Liver (tissue), 9 donors: ENCODE data around the gene TSPAN17. TPM values are rescaled to one million over a fixed set of nuclear protein-coding genes. Genes with fewer than 3 reads are reported as not detected.

Experiments
- DNase-seq: peaks from one replicate; pipeline ENCODE4 v3.0.0-alpha.2; 2017; ENCODE audit warnings: low spot score
- H3K27ac ChIP-seq, 2 donors: one replicate each; pipeline ENCODE4 v1.7.0; 2013; ENCODE audit warnings: inconsistent platforms in 2 of 2, low read length in 2 of 2, control low read depth in 1 of 2, low read depth in 1 of 2, mild to moderate bottlenecking in 1 of 2
- H3K27me3 ChIP-seq, 4 donors: one replicate each; pipeline versions ENCODE4 v1.6.1 to v1.7.0; 2013; ENCODE audit warnings: low read length in 3 of 4, inconsistent platforms in 1 of 4, mild to moderate bottlenecking in 1 of 4, moderate library complexity in 1 of 4; ENCODE audit not compliant: control insufficient read depth in 4 of 4, insufficient read depth in 4 of 4
- H3K36me3 ChIP-seq, 4 donors: one replicate each; pipeline versions ENCODE4 v1.6.1 to v1.7.0; 2013; ENCODE audit warnings: low read length in 3 of 4, mild to moderate bottlenecking in 3 of 4, low read depth in 1 of 4, moderate library complexity in 1 of 4; ENCODE audit not compliant: control insufficient read depth in 4 of 4, insufficient read depth in 3 of 4
- H3K4me1 ChIP-seq, 4 donors: one replicate each; pipeline versions ENCODE4 v1.6.1 to v1.7.0; 2013; ENCODE audit warnings: low read length in 3 of 4, mild to moderate bottlenecking in 3 of 4, moderate library complexity in 1 of 4; ENCODE audit not compliant: control insufficient read depth in 4 of 4, insufficient read depth in 4 of 4
- H3K4me3 ChIP-seq, 3 donors: one replicate each; pipeline versions ENCODE4 v1.6.1 to v1.7.0; 2013; ENCODE audit warnings: low read length in 3 of 3, control low read depth in 1 of 3, low read depth in 1 of 3, mild to moderate bottlenecking in 1 of 3
- H3K9ac ChIP-seq, 2 donors: one replicate each; pipeline ENCODE4 v1.7.0; 2013; ENCODE audit warnings: low read length in 2 of 2, mild to moderate bottlenecking in 2 of 2, moderate library complexity in 2 of 2, control low read depth in 1 of 2, low read depth in 1 of 2
- H3K9me3 ChIP-seq, 4 donors: one replicate each; pipeline versions ENCODE4 v1.6.1 to v1.7.0; 2013; ENCODE audit warnings: low read length in 3 of 4; ENCODE audit not compliant: control insufficient read depth in 4 of 4
- CTCF ChIP-seq: fragments of 150-350 bp; IDR thresholded peaks from 2 replicates; pipeline ENCODE4 v1.5.1; 2017; ENCODE audit warnings: improper control_type of control experiment, low read depth, low read length; ENCODE audit not compliant: missing input control
- EGR1 ChIP-seq, 2 donors: IDR thresholded peaks; 2 replicates each; pipeline ENCODE4 v1.6.1; 2016 to 2018; ENCODE audit warnings: antibody characterized with exemption in 2 of 2, low read depth in 2 of 2
- FOXA1 ChIP-seq: IDR thresholded peaks from 2 replicates; pipeline ENCODE4 v1.6.1; 2016; ENCODE audit warnings: antibody characterized with exemption
- FOXA2 ChIP-seq: IDR thresholded peaks from 2 replicates; pipeline ENCODE4 v1.6.1; 2016; ENCODE audit warnings: antibody characterized with exemption
- HNF4A ChIP-seq, 2 donors: conservative IDR thresholded peaks; 2 replicates each; pipeline ENCODE4 v1.6.1; 2016; ENCODE audit warnings: antibody characterized with exemption in 2 of 2, mild to moderate bottlenecking in 2 of 2
- HNF4G ChIP-seq: IDR thresholded peaks from 2 replicates; pipeline ENCODE4 v1.6.1; 2016; ENCODE audit warnings: antibody characterized with exemption
- JUND ChIP-seq, 2 donors: IDR thresholded peaks; 2 replicates each; pipeline ENCODE4 v1.6.1; 2016; ENCODE audit warnings: antibody characterized with exemption in 2 of 2
- NR2F2 ChIP-seq: IDR thresholded peaks from 2 replicates; pipeline ENCODE4 v1.6.1; 2016; ENCODE audit warnings: antibody characterized with exemption
- RAD21 ChIP-seq, 2 donors: IDR thresholded peaks; 2 replicates each; pipeline ENCODE4 v1.6.1; 2016; ENCODE audit warnings: antibody characterized with exemption in 2 of 2, mild to moderate bottlenecking in 2 of 2
- REST ChIP-seq: IDR thresholded peaks from 2 replicates; pipeline ENCODE4 v1.6.1; 2016; ENCODE audit warnings: antibody characterized with exemption, mild to moderate bottlenecking
- RXRA ChIP-seq, 2 donors: IDR thresholded peaks; 2 replicates each; pipeline ENCODE4 v1.6.1; 2017 to 2018; ENCODE audit warnings: antibody characterized with exemption in 2 of 2, mild to moderate bottlenecking in 1 of 2
- SP1 ChIP-seq: IDR thresholded peaks from 2 replicates; pipeline ENCODE4 v1.6.1; 2018; ENCODE audit warnings: antibody characterized with exemption, mild to moderate bottlenecking
- TAF1 ChIP-seq: conservative IDR thresholded peaks from 2 replicates; pipeline ENCODE4 v1.6.1; 2016; ENCODE audit warnings: antibody characterized with exemption, mild to moderate bottlenecking
- YY1 ChIP-seq: IDR thresholded peaks from 2 replicates; pipeline ENCODE4 v1.6.1; 2016; ENCODE audit warnings: antibody characterized with exemption, mild to moderate bottlenecking
- WGBS: extraction: QIAGEN DNeasy Blood & Tissue Kit; methylation state at CpG from one replicate; pipeline ENCODE4 v1.1.7; 2013; 5-methylcytosine and 5-hydroxymethylcytosine counted together
- polyA plus RNA-seq, 2 donors: library from polyadenylated mRNA; stranded (reverse) in 1 of 2; unstranded in 1 of 2; fragments of 200-250 nt in 1 of 2; fragments of >200 nt in 1 of 2; fragmentation: Nextera tagmentation in 1 of 2; extraction: Ambion mirVana in 1 of 2; gene quantifications; one replicate each; pipeline versions ENCODE4 v1.2.1 to v1.2.3, GENCODE V29; 2013 to 2015
- total RNA-seq, 2 donors: library from RNA; depleted of rRNA; stranded (reverse); fragments of >200 nt; gene quantifications; one replicate each; pipeline ENCODE4 v1.2.3, GENCODE V29; 2014
- TF ChIP-seq, protein P1 (sequence below): IDR thresholded peaks from 2 replicates; pipeline ENCODE4 v1.6.1; 2016; ENCODE audit warnings: antibody characterized with exemption
- TF ChIP-seq, protein P2 (sequence below): IDR thresholded peaks from 2 replicates; pipeline ENCODE4 v1.6.1; 2016; ENCODE audit warnings: antibody characterized with exemption
- TF ChIP-seq, protein P3 (sequence below): IDR thresholded peaks from 2 replicates; pipeline ENCODE4 v1.6.1; 2016; ENCODE audit warnings: antibody characterized with exemption
- donor health status: healthy.
- donor health status: healthy.
- donor health status: healthy.
- donor health status: healthy.
- donor health status: healthy.

Gene TSPAN17
- total and polyA plus RNA-seq, 4 donors, result 5.7 to 43.4 (median 16.2) TPM

DNA sequence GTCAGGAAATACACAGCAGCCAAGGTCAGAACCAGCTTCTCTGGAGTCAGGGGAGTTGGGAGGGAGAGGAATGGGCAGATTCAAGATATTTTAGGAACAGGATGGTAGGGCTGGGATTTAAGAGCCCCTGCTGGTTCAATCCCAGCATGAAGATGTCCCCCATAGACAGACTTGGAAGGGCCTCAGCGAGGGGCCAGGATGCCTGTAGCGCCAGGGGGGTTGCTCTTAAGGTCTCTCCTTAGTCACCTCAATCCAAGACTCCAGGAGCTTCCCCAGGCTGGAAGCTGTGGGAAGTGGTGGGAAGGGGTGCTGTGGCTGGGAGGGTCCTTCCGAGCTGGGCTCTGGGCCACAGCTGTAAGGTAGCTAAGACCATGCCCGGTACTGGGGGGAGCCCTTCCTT is 8.1 kb upstream of the TSPAN17 start:
- Histone ChIP-seq H3K9me3 (no peaks in the 10 kb centered on the region), H3K27me3 (peaks cover 0 to 3% (median 1%) of the 10 kb centered on the region in 4 donors), H3K27ac (no peak overlapping the region), H3K9ac (no peak overlapping the region), H3K4me1 (no peaks in the 10 kb centered on the region), H3K36me3 (no peaks in the 10 kb centered on the region), H3K4me3 (no peak overlapping the region)
- WGBS, result 55% methylated on average over 4 of the region's 4 CpGs
- TF ChIP-seq FOXA2 (no peak), HNF4G (no peak), EGR1 (IDR thresholded peaks at IDR 0.05; ENCODE audit: low read depth in 2 of 2) (no peak), YY1 (no peak), HNF4A (conservative IDR thresholded peaks at IDR 0.05) (no peak), SP1 (no peak), JUND (IDR thresholded peaks at IDR 0.05) (no peak), FOXA1 (no peak), RAD21 (IDR thresholded peaks at IDR 0.05) (no peak), TAF1 (no peak)
- TF ChIP-seq, protein P1, sequence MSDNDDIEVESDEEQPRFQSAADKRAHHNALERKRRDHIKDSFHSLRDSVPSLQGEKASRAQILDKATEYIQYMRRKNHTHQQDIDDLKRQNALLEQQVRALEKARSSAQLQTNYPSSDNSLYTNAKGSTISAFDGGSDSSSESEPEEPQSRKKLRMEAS, result no peak
- TF ChIP-seq, protein P2, sequence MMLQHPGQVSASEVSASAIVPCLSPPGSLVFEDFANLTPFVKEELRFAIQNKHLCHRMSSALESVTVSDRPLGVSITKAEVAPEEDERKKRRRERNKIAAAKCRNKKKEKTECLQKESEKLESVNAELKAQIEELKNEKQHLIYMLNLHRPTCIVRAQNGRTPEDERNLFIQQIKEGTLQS, result no peak
- no peak for DNase-seq

- H3K9me3 ChIP-seq, result no peaks in the 10 kb centered on the region
- WGBS, result 89% methylated on average over 4 of the region's 4 CpGs
- no peak overlapping the region for H3K27ac ChIP-seq
- no peak overlapping the region for H3K9ac ChIP-seq
- TF ChIP-seq HNF4A (conservative IDR thresholded peaks at IDR 0.05), result no peak
- TF ChIP-seq RAD21 (IDR thresholded peaks at IDR 0.05), result no peak
- TF ChIP-seq EGR1 (IDR thresholded peaks at IDR 0.05; ENCODE audit: low read depth in 2 of 2), result no peak
- no peak for TF ChIP-seq RXRA (IDR thresholded peaks at IDR 0.05)
- TF ChIP-seq, protein P3, sequence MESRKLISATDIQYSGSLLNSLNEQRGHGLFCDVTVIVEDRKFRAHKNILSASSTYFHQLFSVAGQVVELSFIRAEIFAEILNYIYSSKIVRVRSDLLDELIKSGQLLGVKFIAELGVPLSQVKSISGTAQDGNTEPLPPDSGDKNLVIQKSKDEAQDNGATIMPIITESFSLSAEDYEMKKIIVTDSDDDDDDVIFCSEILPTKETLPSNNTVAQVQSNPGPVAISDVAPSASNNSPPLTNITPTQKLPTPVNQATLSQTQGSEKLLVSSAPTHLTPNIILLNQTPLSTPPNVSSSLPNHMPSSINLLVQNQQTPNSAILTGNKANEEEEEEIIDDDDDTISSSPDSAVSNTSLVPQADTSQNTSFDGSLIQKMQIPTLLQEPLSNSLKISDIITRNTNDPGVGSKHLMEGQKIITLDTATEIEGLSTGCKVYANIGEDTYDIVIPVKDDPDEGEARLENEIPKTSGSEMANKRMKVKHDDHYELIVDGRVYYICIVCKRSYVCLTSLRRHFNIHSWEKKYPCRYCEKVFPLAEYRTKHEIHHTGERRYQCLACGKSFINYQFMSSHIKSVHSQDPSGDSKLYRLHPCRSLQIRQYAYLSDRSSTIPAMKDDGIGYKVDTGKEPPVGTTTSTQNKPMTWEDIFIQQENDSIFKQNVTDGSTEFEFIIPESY, result no peak
- TF ChIP-seq, protein P2, result no peak
- TF ChIP-seq REST, result no peak
- TF ChIP-seq FOXA1, result no peak
- no peak for TF ChIP-seq CTCF
- TF ChIP-seq TAF1, result no peak
- TF ChIP-seq YY1, result no peak
- no peak for TF ChIP-seq NR2F2
- H3K36me3 ChIP-seq, result no peaks in the 10 kb centered on the region
- no peaks in the 10 kb centered on the region for H3K4me1 ChIP-seq
- no peak for DNase-seq
- peaks cover 0 to 3% (median 1%) of the 10 kb centered on the region in 4 donors for H3K27me3 ChIP-seq
- no peak overlapping the region for H3K4me3 ChIP-seq
Measured at GRCh38 chr5:176639981-176640380, 7.3 kb upstream of the TSPAN17 start.
